ENCODE measurements around the gene MAP3K2.

Gene MAP3K2

GRCh38 chr2:127405255-127405610, 17.5 kb upstream of the MAP3K2 start:
- no peak for TF ChIP-seq POLR2AphosphoS5 (IDR thresholded peaks at IDR 0.05; ENCODE audit: low read depth, low read length)
- TF ChIP-seq TAF1 (IDR thresholded peaks at IDR 0.05; ENCODE audit: borderline replicate concordance, insufficient read depth, low read length) = no peak
- no peak for TF ChIP-seq SIN3A (IDR thresholded peaks at IDR 0.05; ENCODE audit: borderline replicate concordance, insufficient read depth, low read length)
- TF ChIP-seq, protein P1, sequence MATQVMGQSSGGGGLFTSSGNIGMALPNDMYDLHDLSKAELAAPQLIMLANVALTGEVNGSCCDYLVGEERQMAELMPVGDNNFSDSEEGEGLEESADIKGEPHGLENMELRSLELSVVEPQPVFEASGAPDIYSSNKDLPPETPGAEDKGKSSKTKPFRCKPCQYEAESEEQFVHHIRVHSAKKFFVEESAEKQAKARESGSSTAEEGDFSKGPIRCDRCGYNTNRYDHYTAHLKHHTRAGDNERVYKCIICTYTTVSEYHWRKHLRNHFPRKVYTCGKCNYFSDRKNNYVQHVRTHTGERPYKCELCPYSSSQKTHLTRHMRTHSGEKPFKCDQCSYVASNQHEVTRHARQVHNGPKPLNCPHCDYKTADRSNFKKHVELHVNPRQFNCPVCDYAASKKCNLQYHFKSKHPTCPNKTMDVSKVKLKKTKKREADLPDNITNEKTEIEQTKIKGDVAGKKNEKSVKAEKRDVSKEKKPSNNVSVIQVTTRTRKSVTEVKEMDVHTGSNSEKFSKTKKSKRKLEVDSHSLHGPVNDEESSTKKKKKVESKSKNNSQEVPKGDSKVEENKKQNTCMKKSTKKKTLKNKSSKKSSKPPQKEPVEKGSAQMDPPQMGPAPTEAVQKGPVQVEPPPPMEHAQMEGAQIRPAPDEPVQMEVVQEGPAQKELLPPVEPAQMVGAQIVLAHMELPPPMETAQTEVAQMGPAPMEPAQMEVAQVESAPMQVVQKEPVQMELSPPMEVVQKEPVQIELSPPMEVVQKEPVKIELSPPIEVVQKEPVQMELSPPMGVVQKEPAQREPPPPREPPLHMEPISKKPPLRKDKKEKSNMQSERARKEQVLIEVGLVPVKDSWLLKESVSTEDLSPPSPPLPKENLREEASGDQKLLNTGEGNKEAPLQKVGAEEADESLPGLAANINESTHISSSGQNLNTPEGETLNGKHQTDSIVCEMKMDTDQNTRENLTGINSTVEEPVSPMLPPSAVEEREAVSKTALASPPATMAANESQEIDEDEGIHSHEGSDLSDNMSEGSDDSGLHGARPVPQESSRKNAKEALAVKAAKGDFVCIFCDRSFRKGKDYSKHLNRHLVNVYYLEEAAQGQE (IDR thresholded peaks at IDR 0.05; ENCODE audit: insufficient read depth in 1 of 2, low read depth in 2 of 2, low read length in 2 of 2) = no peak
- TF ChIP-seq FOXP2 (optimal IDR thresholded peaks at IDR 0.05; ENCODE audit: borderline replicate concordance, extremely low read depth, extremely low read length, insufficient read depth) = no peak

DNA sequence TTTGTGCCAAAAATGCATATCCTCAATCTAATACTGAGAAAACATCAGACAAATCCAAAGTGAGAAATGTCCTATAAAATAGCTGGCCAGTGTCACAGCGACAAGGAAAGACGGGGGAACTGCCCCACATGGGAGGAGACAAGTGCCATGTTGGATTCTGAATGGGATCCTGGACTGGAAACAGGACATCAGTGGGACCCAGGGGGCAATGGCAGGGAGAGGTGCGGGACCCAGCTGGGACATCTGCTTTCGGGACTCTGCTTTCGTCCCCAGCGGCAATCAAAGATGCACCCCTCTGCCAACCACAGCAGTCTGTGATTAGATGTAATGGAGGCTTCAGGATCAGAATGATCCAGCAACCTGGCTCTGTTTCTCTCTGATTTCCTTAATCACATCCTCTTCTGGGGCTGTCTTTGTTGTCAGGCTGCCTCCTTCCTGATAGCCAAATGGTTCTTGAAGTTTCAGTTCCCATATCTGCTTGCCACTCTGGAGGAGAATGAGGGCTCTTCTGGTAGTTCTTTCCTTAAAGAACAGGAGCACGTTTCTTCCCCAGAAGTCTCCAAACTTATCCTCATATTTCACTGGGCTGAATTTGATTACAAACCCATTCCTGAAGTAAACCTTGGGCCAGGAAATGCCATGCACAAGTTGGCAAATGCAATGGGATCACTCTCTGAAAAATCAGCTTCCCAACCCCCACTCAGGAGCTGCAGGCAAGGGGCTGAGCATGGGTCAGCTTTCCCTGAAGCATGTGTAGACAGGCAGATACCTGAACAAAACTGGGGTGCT, 16.9 kb upstream of the MAP3K2 start:
- TF ChIP-seq TAF1 (IDR thresholded peaks at IDR 0.05; ENCODE audit: borderline replicate concordance, insufficient read depth, low read length) (no peak), FOXP2 (optimal IDR thresholded peaks at IDR 0.05; ENCODE audit: borderline replicate concordance, extremely low read depth, extremely low read length, insufficient read depth) (no peak), SIN3A (IDR thresholded peaks at IDR 0.05; ENCODE audit: borderline replicate concordance, insufficient read depth, low read length) (no peak), POLR2AphosphoS5 (IDR thresholded peaks at IDR 0.05; ENCODE audit: low read depth, low read length) (no peak)
- TF ChIP-seq, protein P1 (IDR thresholded peaks at IDR 0.05; ENCODE audit: insufficient read depth in 1 of 2, low read depth in 2 of 2, low read length in 2 of 2) = no peak

GRCh38 chr2:127403460-127403859, 15.7 kb upstream of the MAP3K2 start:
- no peak for TF ChIP-seq FOXP2 (optimal IDR thresholded peaks at IDR 0.05; ENCODE audit: borderline replicate concordance, extremely low read depth, extremely low read length, insufficient read depth)
- TF ChIP-seq, protein P1 (IDR thresholded peaks at IDR 0.05; ENCODE audit: insufficient read depth in 1 of 2, low read depth in 2 of 2, low read length in 2 of 2) = no peak
- no peak for TF ChIP-seq SIN3A (IDR thresholded peaks at IDR 0.05; ENCODE audit: borderline replicate concordance, insufficient read depth, low read length)
- TF ChIP-seq TAF1 (IDR thresholded peaks at IDR 0.05; ENCODE audit: borderline replicate concordance, insufficient read depth, low read length) = no peak
- no peak for TF ChIP-seq POLR2AphosphoS5 (IDR thresholded peaks at IDR 0.05; ENCODE audit: low read depth, low read length)

GRCh38 chr2:127401757-127402695, 14.3 kb upstream of the MAP3K2 start:
- TF ChIP-seq POLR2AphosphoS5 (IDR thresholded peaks at IDR 0.05; ENCODE audit: low read depth, low read length) (no peak), FOXP2 (optimal IDR thresholded peaks at IDR 0.05; ENCODE audit: borderline replicate concordance, extremely low read depth, extremely low read length, insufficient read depth) (no peak), TAF1 (IDR thresholded peaks at IDR 0.05; ENCODE audit: borderline replicate concordance, insufficient read depth, low read length) (no peak), SIN3A (IDR thresholded peaks at IDR 0.05; ENCODE audit: borderline replicate concordance, insufficient read depth, low read length) (no peak)
- TF ChIP-seq, protein P1 (IDR thresholded peaks at IDR 0.05; ENCODE audit: insufficient read depth in 1 of 2, low read depth in 2 of 2, low read length in 2 of 2) = no peak
